ENCODE data around the gene ANKHD1.
A peak's percentile ranks its signal among the peaks of the same experiment; 100 is the strongest.

ANKHD1 gene

DNA sequence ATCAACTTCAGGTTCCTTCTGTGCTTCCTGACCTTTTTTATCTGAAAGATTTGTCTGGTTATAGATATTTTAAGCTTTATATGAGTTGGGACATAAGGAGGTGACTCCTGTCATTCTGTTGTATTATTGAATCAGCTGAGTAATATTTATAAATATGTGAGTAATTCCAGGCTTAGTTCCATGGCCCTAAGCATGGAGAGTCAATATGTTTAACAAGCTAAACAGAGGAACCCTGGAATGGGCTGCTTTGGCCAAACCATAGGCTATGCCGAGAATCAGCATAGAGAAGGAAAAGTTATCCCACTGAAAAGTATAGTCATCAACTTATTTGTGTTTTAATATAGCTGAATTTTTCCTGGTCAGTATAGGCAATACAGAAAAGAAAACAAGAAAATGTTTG, 138.6 kb downstream of the ANKHD1 start:
- no peak for DNase-seq (ENCODE audit: low read depth)

DNA sequence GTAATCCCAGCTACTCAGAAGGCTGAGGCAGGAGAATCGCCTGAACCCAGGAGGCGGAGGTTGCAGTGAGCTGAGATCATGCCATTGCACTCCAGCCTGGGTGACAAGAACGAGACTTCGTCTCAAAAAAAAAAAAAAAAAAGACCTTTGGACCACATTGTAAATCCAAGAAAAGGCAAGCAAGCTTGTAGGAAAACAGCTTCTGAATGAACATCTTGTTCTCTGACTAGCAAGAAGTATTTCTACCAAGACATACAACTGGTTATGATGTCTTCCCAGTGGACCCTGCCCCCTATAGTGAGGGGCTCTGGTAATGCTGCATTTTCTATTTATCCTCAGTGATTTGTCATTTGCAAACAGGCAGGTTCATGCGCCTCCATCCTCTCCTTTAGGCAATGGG, 141.3 kb downstream of the ANKHD1 start:
- DNase-seq (ENCODE audit: low read depth), result no peak

GRCh38 chr5:140544986-140545385, 143.4 kb downstream of the ANKHD1 start:
- no peak for DNase-seq (ENCODE audit: low read depth)

GRCh38 chr5:140545606-140546005, 144.0 kb downstream of the ANKHD1 start:
- DNase-seq (ENCODE audit: low read depth), result no peak

- DNase-seq (ENCODE audit: low read depth), result no peak
These were observed 145.3 kb downstream of the ANKHD1 start for GRCh38 chr5:140546851-140547507.

- DNase-seq (ENCODE audit: low read depth), result peak; percentile 82
These were observed 146.1 kb downstream of the ANKHD1 start, which contains the start of gene EIF4EBP3 for GRCh38 chr5:140547508-140548299. Gene EIF4EBP3, plus strand, starts transcription at chr5:140547662. Its CDS starts 76 bp downstream, at chr5:140547738.

- no peak for DNase-seq (ENCODE audit: low read depth)
These were observed 146.7 kb downstream of the ANKHD1 start for GRCh38 chr5:140548300-140548688.

DNA sequence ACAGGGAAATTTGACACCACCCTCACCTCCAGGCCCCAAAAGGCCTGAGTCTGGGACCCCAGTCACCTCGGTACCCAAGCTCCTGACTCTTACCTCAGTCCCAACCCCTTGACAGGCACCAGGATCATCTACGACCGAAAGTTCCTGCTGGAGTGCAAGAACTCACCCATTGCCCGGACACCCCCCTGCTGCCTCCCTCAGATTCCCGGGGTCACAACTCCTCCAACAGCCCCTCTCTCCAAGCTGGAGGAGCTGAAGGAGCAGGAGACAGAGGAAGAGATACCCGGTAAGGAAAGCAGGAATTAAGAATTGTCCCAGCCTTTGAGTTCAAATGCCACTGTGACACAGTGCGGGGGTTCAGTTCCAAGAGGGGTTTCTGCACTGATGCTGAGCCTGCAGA, 147.2 kb downstream of the ANKHD1 start:
- DNase-seq (ENCODE audit: low read depth), result no peak

GRCh38 chr5:140549237-140550144, 147.9 kb downstream of the ANKHD1 start:
- DNase-seq (ENCODE audit: low read depth), result no peak

- DNase-seq (ENCODE audit: low read depth), result no peak
These were observed 148.8 kb downstream of the ANKHD1 start for GRCh38 chr5:140550147-140551079.

GRCh38 chr5:140551872-140552271, 150.2 kb downstream of the ANKHD1 start:
- no peak for DNase-seq (ENCODE audit: low read depth)

GRCh38 chr5:140553657-140554056, 152.0 kb downstream of the ANKHD1 start:
- DNase-seq (ENCODE audit: low read depth), result no peak

DNA sequence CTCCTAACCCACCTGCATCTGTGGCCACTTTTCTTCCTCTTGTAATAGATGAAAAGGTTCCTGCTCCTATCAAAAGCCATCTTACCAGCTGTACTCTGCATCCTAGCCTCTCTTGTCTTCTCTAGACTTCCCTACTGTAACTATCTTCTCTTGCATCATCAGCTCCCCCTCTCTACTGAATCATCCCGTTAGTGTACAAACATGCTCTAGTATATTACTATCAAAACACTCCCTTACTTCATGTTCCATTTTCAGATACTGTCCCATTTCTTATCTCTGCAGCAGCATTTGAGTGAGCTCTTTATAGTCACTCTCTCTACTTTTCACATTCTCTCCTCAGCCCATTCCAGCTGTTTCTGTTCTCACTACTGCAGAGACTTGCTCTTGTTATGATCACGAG, 152.8 kb downstream of the ANKHD1 start:
- no peak for DNase-seq (ENCODE audit: low read depth)

- no peak for DNase-seq (ENCODE audit: low read depth)
These were observed 154.2 kb downstream of the ANKHD1 start for GRCh38 chr5:140555747-140556312.

GRCh38 chr5:140556438-140556837, 154.8 kb downstream of the ANKHD1 start:
- no peak for DNase-seq (ENCODE audit: low read depth)

DNA sequence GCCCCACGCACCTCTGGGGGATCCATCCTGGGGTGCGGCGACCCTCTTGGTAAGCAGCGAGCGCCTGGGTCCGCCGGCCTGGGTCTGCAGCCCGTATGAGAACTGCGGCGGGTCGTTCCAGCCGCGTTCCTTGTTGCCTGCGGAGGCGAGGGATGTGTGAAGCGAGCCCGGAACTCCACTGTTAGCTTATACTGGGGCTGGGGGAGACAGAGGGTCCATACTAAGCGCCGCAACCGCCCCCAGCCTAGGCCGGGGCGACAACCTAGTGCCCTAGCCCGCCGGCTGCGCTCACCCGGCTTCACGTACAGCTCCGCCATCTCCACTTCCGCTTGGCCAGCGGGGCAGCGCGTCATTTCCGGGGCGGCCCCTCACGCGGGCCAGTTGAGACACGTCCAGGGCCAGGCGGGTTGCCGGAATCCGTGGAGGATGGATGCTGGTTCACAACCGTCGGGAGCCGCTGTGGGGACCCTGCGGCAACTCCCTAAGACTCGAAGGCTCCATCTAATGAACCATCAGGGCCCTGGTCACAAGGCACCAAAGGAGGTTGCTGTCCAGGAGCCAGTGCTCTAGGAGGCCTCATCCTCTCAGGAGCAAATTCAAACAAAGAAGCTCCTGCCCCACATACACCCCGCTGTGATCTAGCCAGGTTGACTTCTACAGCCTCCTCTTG, 155.6 kb downstream of the ANKHD1 start, which contains the start of gene SRA1:
Gene SRA1 (minus strand): TSS at position 338 of the 670 bp plus-strand sequence. CDS start 21 bp downstream, at position 317.
- peak; percentile 87 for DNase-seq (ENCODE audit: low read depth)

DNA sequence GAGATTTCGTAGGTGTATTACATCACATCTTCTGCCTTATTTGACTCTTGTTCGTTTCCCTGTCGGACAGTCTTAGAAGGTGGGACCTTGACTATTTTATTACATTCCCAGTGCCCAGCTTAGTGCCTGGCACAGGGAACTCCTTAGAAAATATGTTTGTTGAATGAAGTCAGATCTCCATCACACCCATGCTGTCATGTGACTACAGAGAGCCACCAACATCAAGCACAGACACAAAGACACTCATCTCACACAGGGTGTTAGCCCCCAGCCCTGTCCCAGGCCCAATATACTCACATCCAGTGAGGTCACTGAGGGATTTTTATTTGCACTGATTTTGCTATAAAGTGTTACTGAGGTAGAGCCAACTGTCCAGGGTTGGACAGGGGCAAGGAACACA, 156.3 kb downstream of the ANKHD1 start:
- no peak for DNase-seq (ENCODE audit: low read depth)

DNA sequence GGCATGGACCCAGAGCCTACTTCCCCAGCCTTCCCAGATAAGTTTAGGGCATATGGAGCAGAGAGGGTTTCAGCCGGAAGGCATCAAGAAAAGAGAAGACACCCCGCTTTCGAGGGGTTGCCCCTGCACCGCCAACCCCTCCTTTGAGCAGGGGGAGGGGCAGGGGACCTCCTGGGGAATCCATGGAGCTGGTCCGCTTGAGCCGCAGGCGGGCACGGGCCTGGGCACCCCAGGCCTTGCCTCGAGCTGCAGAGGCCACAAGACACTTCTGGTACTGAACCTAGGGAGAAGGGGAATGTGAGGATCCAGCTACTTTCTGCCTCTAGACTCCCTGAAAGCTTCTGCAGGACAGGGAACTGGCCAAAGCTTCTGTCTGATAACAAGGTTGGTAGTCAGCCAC, 156.9 kb downstream of the ANKHD1 start:
- no peak for DNase-seq (ENCODE audit: low read depth)

DNA sequence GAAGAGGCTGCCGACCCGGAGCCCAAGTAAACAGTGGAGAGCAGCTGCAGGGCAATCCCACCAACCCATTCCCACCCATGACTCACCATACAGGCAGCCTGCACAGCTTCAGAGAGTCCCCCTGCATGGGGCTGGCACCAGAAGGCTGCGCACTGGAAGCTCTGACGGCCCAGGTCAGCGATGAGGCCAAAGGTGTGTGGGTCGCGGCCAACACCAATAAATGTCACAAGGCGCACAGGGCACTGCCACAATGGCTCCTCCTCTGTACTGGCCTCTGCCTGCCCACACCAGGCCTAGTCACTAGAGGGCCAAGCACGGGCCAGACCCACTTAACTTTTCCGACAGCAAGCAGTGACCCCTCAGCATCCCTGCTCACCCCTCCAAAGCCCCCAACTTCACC, 158.6 kb downstream of the ANKHD1 start:
- DNase-seq (ENCODE audit: low read depth), result no peak
